Colonic mucosa (tissue), 4 donors: Measurements from ENCODE around the gene OLFM1. TPM values are rescaled to one million over a fixed set of nuclear protein-coding genes. Genes with fewer than 3 reads are reported as not detected.

Experiments
- DNase-seq: peaks from one replicate; pipeline ENCODE4 v3.0.0-alpha.2; 2020
- H3K27ac ChIP-seq: fragments of 200-600 bp; one replicate; pipeline ENCODE4 v1.8.0; 2021
- H3K27me3 ChIP-seq: fragments of 200-600 bp; one replicate; pipeline ENCODE4 v1.8.0; 2021
- H3K36me3 ChIP-seq: fragments of 200-600 bp; one replicate; pipeline ENCODE4 v1.8.0; 2021
- H3K4me1 ChIP-seq: fragments of 200-600 bp; one replicate; pipeline ENCODE4 v1.8.0; 2021; ENCODE audit warnings: mild to moderate bottlenecking
- H3K4me3 ChIP-seq: fragments of 200-600 bp; one replicate; pipeline ENCODE4 v1.8.0; 2021
- H3K9ac ChIP-seq, 2 donors: one replicate each; pipeline ENCODE4 v1.7.0; 2013; ENCODE audit warnings: control low read depth in 2 of 2, low read depth in 2 of 2, low read length in 2 of 2
- H3K9me3 ChIP-seq: fragments of 200-600 bp; one replicate; pipeline ENCODE4 v1.8.0; 2021
- intact Hi-C: fragments of 100-400 bp; cut with DNase I; formaldehyde crosslinking; loops from one replicate; pipeline ENCODE4 v1.14.1; 2022
- total RNA-seq, 2 donors: library from RNA; stranded (reverse); fragmentation: NEBNext Ultra II Directional in 1 of 2; extraction: Animal tissue kit (Norgen Biotek cat#: 25700) in 1 of 2; gene quantifications; one replicate each; pipeline ENCODE4 v1.2.1, GENCODE V29; 2021
- TF ChIP-seq, protein P1 (sequence below): fragments of 200-600 bp; IDR thresholded peaks from one replicate; pipeline ENCODE4 v1.8.0; 2022; ENCODE audit warnings: antibody characterized with exemption, mild to moderate bottlenecking
- donor health status: healthy.
- donor health status: DM: no; HTN: no; CAD: no.
- donor health status: DM: no; HTN: no; CAD: no.

Gene OLFM1
- total RNA-seq, 2 donors from 2014 or later: 3.8 to 8.9 TPM

DNA sequence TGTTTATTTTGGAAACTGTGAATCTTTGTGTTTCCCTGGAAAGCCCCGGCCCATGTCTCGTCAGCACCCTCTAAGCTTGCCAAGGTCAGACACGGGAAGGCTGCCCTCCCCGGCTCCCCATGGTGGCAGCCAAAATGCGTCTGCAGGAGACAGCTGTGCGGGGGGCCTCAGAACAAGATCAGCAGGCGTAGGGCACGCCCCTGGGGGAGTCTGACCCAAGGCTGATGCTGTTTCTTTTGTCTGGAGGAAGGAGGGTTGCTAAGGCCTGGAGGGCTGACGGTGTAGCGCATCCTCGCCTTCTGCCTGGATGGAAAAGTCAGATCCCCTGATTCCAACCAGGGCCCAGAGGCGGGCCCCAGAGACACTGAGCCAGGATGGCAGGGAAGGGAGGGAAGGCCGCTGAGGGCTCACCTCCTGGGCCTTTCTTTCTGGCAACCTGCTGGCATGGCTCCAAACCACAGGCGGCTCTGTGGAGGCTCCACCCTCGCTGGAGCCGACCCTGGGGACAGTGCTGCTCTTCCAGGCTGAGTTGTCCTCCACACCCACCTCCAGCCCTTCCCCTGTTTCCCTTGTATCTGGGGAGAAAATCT, 57.2 kb downstream of the OLFM1 start:
- no peak for DNase-seq
- H3K36me3 ChIP-seq: no peaks in the 10 kb centered on the region
- H3K27me3 ChIP-seq: no peaks in the 10 kb centered on the region
- no peaks in the 10 kb centered on the region for H3K9me3 ChIP-seq
- intact Hi-C loops: no loop called here
- no peaks in the 10 kb centered on the region for H3K4me1 ChIP-seq
- H3K27ac ChIP-seq: no peak overlapping the region
- no peak overlapping the region for H3K9ac ChIP-seq
- TF ChIP-seq, protein P1, sequence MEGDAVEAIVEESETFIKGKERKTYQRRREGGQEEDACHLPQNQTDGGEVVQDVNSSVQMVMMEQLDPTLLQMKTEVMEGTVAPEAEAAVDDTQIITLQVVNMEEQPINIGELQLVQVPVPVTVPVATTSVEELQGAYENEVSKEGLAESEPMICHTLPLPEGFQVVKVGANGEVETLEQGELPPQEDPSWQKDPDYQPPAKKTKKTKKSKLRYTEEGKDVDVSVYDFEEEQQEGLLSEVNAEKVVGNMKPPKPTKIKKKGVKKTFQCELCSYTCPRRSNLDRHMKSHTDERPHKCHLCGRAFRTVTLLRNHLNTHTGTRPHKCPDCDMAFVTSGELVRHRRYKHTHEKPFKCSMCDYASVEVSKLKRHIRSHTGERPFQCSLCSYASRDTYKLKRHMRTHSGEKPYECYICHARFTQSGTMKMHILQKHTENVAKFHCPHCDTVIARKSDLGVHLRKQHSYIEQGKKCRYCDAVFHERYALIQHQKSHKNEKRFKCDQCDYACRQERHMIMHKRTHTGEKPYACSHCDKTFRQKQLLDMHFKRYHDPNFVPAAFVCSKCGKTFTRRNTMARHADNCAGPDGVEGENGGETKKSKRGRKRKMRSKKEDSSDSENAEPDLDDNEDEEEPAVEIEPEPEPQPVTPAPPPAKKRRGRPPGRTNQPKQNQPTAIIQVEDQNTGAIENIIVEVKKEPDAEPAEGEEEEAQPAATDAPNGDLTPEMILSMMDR: no peak
- no peak overlapping the region for H3K4me3 ChIP-seq

DNA sequence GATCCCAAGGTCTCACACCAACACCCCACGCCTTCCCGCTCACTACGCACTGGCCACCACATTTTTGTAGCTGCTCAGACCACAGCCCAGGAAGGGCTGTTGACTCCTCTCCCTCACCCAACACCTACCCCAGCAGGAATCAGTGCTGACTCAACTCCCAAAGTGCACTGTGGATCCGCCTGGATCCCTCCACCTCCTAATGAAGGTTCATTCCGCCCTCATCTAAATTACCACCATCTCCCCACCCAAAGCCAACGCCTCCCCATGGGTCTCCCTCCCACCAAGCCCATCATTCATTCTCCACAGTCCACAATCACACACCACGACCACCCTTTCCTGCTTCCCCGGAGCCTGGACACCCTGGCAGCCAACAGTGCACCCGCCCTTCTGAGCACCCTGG, 57.8 kb downstream of the OLFM1 start:
- no peak overlapping the region for H3K4me3 ChIP-seq
- intact Hi-C loops: no loop called here
- no peak overlapping the region for H3K27ac ChIP-seq
- no peaks in the 10 kb centered on the region for H3K36me3 ChIP-seq
- H3K9ac ChIP-seq: no peak overlapping the region
- DNase-seq: no peak
- H3K27me3 ChIP-seq: no peaks in the 10 kb centered on the region
- H3K9me3 ChIP-seq: no peaks in the 10 kb centered on the region
- TF ChIP-seq, protein P1: no peak
- no peaks in the 10 kb centered on the region for H3K4me1 ChIP-seq

DNA sequence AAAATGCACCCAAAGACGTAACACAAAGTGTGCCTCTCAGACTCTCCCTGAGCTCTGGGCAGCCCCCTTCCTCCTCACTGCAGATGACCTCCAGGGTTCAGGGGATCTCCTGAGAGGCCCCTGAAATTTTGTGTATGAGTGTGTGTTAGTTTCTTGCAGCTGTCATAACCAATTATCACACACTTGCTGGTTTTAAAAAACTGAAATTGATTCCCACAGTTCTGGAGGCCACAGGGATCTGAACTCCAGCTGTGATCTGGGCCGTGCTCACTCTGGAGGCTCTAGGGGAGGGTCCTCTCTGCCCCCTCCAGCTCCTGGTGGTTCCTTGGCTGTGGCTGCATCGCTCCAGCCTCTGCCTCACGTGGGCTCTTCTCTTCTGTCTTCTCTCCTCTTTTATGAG, 58.8 kb downstream of the OLFM1 start:
- H3K9me3 ChIP-seq: no peaks in the 10 kb centered on the region
- no peak for DNase-seq
- no peaks in the 10 kb centered on the region for H3K4me1 ChIP-seq
- H3K9ac ChIP-seq: no peak overlapping the region
- H3K27ac ChIP-seq: no peak overlapping the region
- intact Hi-C loops: no loop called here
- TF ChIP-seq, protein P1: no peak
- no peak overlapping the region for H3K4me3 ChIP-seq
- H3K27me3 ChIP-seq: no peaks in the 10 kb centered on the region
- H3K36me3 ChIP-seq: no peaks in the 10 kb centered on the region

DNA sequence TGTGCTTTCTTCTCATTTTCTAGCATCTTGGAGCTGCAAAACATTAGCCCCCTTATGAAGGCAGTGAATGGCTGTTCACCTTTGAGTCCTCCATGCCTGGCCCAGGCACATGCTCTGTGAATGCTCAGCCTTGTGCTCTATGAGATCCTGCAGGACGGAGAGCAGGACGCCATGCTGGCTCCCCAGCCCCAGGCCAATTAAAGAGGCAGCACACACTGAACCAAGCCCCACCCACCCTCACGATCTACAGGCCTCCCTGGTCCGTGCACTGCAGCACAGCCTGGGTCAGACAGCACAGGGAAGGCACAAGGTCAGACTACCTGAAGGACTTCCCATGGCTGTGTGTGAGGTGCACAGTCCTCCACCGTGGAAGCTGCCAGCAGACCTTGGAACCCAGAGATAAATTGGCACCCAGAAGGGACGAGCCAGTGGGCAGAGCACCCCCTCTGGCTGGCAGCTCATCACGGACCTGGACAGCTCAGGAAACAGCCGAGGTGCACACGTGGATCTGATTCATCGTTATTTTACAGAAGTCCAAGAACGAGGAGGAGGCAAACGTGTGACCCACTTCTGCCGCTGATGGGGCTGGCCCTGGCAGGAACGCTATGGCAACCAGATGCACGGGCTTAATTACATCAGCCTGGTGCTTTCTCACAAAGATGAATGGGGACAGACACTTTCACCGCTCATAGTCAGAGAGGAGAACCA, 59.5 kb downstream of the OLFM1 start:
- H3K4me1 ChIP-seq: no peaks in the 10 kb centered on the region
- H3K27me3 ChIP-seq: no peaks in the 10 kb centered on the region
- H3K4me3 ChIP-seq: no peak overlapping the region
- TF ChIP-seq, protein P1: no peak
- DNase-seq: no peak
- H3K36me3 ChIP-seq: no peaks in the 10 kb centered on the region
- no peaks in the 10 kb centered on the region for H3K9me3 ChIP-seq
- intact Hi-C loops: no loop called here
- no peak overlapping the region for H3K27ac ChIP-seq
- H3K9ac ChIP-seq: no peak overlapping the region

DNA sequence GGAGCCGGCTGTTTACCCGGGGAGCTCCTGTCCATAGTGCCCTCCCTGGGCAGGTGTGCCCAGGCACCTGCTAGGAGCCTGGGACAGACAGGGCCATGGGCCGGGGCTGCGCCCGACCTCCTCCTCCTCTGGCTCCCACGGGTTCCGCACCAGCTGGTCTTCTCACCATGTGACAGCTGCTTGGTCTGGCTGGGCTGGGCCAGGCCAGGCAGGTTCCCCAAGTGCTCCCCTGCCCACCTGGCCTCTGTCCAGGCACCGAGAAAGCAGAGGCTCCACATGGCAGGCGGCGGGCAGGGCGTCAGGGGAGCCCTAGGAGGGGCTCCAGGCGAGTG, 60.0 kb downstream of the OLFM1 start:
- H3K9me3 ChIP-seq: no peaks in the 10 kb centered on the region
- H3K36me3 ChIP-seq: no peaks in the 10 kb centered on the region
- no peak overlapping the region for H3K4me3 ChIP-seq
- H3K9ac ChIP-seq: no peak overlapping the region
- H3K4me1 ChIP-seq: no peaks in the 10 kb centered on the region
- no peak for DNase-seq
- H3K27ac ChIP-seq: no peak overlapping the region
- TF ChIP-seq, protein P1: no peak
- intact Hi-C loops: no loop called here
- no peaks in the 10 kb centered on the region for H3K27me3 ChIP-seq
